HL-60 (cell line): ENCODE results near the gene P2RX1.

Experiments
- DNase-seq, 2 experiments: peaks; one replicate each; pipeline ENCODE4 v3.0.0-alpha.2; 2010 to 2020; ENCODE audit warnings: low read depth in 1 of 2, low spot score in 1 of 2
- H3K27ac ChIP-seq: fragments of 250-450 bp; sonication (Bioruptor Pico); replicated peaks from 2 replicates; pipeline ENCODE4 v1.5.1; 2020; ENCODE audit warnings: mild to moderate bottlenecking, moderate library complexity
- H3K27me3 ChIP-seq: fragments of 250-450 bp; sonication (Bioruptor Pico); 2 replicates; pipeline ENCODE4 v1.5.1; 2021; ENCODE audit warnings: mild to moderate bottlenecking, moderate library complexity; ENCODE audit not compliant: insufficient read depth, poor library complexity, severe bottlenecking
- H3K4me3 ChIP-seq: replicated peaks from 2 replicates; pipeline ENCODE4 v1.5.1; 2011; ENCODE audit warnings: mild to moderate bottlenecking, control low read depth, low read length; ENCODE audit not compliant: insufficient read depth
- GABPA ChIP-seq: IDR thresholded peaks from 2 replicates; pipeline ENCODE4 v1.6.1; 2012; ENCODE audit warnings: low read depth
- POLR2AphosphoS5 ChIP-seq: IDR thresholded peaks from 2 replicates; pipeline ENCODE4 v1.6.1; 2012; ENCODE audit warnings: low read depth
- REST ChIP-seq: IDR thresholded peaks from 2 replicates; pipeline ENCODE4 v1.6.1; 2012; ENCODE audit warnings: low read depth; ENCODE audit not compliant: insufficient replicate concordance
- SPI1 ChIP-seq: IDR thresholded peaks from 2 replicates; pipeline ENCODE4 v1.6.1; 2012; ENCODE audit warnings: low read depth, mild to moderate bottlenecking, borderline replicate concordance
- TF ChIP-seq, protein P1 (sequence below): IDR thresholded peaks from one replicate; pipeline ENCODE4 v1.5.1; 2011; ENCODE audit warnings: low read length, control low read depth, inconsistent platforms; ENCODE audit not compliant: insufficient read depth

The P2RX1 gene

DNA sequence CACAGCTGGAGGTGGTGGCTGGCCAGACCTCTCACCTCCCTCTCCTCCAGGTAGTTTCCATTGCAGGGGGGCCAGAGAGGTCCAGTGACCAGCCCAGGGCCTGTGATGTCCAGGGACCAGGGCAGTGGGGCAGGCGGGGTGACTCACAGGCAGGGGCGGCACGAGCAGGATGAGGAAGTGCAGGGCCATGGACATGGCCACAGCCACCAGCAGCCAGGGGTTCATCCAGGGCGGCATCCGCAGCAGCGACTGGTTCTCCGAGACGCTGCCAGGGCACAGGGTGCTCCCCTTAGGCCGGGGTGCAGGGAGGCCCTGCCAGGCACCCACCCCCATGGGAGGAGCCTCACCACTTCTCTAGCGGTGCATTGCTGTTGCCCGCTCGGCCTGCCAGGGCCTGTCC, 12.9 kb upstream of the P2RX1 start:
- Histone ChIP-seq H3K27me3 (no peaks in the 10 kb centered on the region), H3K27ac (no peak overlapping the region), H3K4me3 (no peak overlapping the region)
- no peak for DNase-seq
- no peak for TF ChIP-seq REST
- TF ChIP-seq SPI1 = no peak
- TF ChIP-seq POLR2AphosphoS5 = no peak
- no peak for TF ChIP-seq GABPA
- TF ChIP-seq, protein P1, sequence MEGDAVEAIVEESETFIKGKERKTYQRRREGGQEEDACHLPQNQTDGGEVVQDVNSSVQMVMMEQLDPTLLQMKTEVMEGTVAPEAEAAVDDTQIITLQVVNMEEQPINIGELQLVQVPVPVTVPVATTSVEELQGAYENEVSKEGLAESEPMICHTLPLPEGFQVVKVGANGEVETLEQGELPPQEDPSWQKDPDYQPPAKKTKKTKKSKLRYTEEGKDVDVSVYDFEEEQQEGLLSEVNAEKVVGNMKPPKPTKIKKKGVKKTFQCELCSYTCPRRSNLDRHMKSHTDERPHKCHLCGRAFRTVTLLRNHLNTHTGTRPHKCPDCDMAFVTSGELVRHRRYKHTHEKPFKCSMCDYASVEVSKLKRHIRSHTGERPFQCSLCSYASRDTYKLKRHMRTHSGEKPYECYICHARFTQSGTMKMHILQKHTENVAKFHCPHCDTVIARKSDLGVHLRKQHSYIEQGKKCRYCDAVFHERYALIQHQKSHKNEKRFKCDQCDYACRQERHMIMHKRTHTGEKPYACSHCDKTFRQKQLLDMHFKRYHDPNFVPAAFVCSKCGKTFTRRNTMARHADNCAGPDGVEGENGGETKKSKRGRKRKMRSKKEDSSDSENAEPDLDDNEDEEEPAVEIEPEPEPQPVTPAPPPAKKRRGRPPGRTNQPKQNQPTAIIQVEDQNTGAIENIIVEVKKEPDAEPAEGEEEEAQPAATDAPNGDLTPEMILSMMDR = no peak

GRCh38 chr17:3928406-3928805, 12.1 kb upstream of the P2RX1 start:
- DNase-seq = no peak
- Histone ChIP-seq H3K27me3 (no peaks in the 10 kb centered on the region), H3K27ac (no peak overlapping the region), H3K4me3 (no peak overlapping the region)
- TF ChIP-seq, protein P1 = no peak
- TF ChIP-seq REST (no peak), GABPA (no peak), POLR2AphosphoS5 (no peak)

DNA sequence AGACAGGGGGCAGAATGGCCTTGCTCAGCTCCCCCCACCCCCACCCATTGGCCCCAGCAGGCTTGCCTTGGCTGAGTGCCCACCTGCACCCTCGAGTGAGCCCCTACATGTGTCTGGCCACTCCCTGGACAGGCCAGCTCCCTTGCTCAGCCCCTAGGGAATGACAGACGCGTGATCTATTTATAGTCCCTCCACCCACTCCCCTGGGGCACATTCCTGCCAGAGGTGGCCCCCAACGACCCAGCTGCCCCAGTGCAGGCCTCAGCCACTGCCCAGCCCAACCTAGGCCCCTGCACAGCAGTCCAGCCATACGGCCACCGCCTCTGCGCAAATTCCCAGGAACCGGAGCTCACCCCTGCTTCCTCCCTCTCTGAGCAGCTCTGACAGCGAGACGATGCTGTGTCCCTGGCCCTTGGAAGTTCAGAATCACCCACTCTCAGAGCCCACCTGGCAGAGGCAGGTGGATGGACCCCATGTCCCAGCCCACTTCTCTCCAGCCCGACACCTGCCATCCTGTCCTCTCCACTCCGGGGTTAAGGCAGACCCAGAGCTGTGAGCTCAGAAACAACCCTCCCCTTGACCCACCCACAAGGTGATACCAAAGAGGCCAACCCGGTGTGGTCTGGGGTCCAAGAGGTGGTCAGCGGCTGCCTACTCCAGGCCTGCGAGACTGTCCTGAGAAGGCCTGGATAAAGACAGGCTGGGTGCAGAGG, 11.5 kb upstream of the P2RX1 start:
- H3K27ac ChIP-seq = no peak overlapping the region
- no peak overlapping the region for H3K4me3 ChIP-seq
- TF ChIP-seq GABPA = no peak
- TF ChIP-seq POLR2AphosphoS5 = no peak
- TF ChIP-seq SPI1 = no peak
- no peak for DNase-seq
- H3K27me3 ChIP-seq = no peaks in the 10 kb centered on the region

- DNase-seq = no peak
- no peaks in the 10 kb centered on the region for H3K27me3 ChIP-seq
- H3K4me3 ChIP-seq = no peak overlapping the region
- no peak overlapping the region for H3K27ac ChIP-seq
- TF ChIP-seq, protein P1 = no peak
- TF ChIP-seq GABPA (no peak), POLR2AphosphoS5 (no peak)
Measured at GRCh38 chr17:3926860-3927627, 10.8 kb upstream of the P2RX1 start.
